Activated B cell treated with CpG ODN at 0.5 μM for 24 hours (primary cell): Measurements from ENCODE around the gene AKR7A3. TPM values are rescaled to one million over a fixed set of nuclear protein-coding genes. Genes with fewer than 3 reads are reported as not detected.

ENCODE experiments used
- ATAC-seq: fragments of 200-7000 bp; cut with Tn5 transposase; one replicate; pipeline ENCODE4 v1.10.0; 2021; ENCODE audit warnings: low read depth, mild to moderate bottlenecking, moderate library complexity
- CTCF ChIA-PET: fragments of 350-600 bp; sonication (Branson Sonifier 250); formaldehyde crosslinking; loops from one replicate; lab custom pipeline; 2021; ENCODE audit warnings: antibody characterized with exemption; lab: Charles Lee
- POLR2A ChIA-PET: fragments of 350-600 bp; sonication (Branson Sonifier 250); formaldehyde crosslinking; loops from one replicate; lab custom pipeline; 2021; ENCODE audit warnings: antibody characterized with exemption; lab: Charles Lee
- DNase-seq: peaks from one replicate; pipeline ENCODE4 v3.0.0; 2022
- H3K27ac Mint-ChIP-seq: one replicate; pipeline ENCODE4 v1.8.0; 2020; ENCODE audit warnings: mixed read lengths
- H3K27me3 Mint-ChIP-seq: one replicate; pipeline ENCODE4 v1.8.0; 2021; ENCODE audit warnings: mixed read lengths
- H3K36me3 Mint-ChIP-seq: one replicate; pipeline ENCODE4 v1.8.0; 2021; ENCODE audit warnings: low read depth, mixed read lengths
- H3K4me1 Mint-ChIP-seq: one replicate; pipeline ENCODE4 v1.8.0; 2021; ENCODE audit warnings: mixed read lengths
- H3K4me3 Mint-ChIP-seq: one replicate; pipeline ENCODE4 v1.8.0; 2020; ENCODE audit warnings: mild to moderate bottlenecking, mixed read lengths
- H3K9me3 Mint-ChIP-seq: one replicate; pipeline ENCODE4 v1.8.0; 2020; ENCODE audit warnings: mixed read lengths
- CTCF ChIP-seq: fragments of 200-600 bp; IDR thresholded peaks from one replicate; pipeline ENCODE4 v1.8.0; 2022; ENCODE audit warnings: antibody characterized with exemption, mild to moderate bottlenecking
- intact Hi-C: fragments of 100-400 bp; cut with micrococcal nuclease; formaldehyde crosslinking; loops from one replicate; pipeline ENCODE4 v1.15.1; 2024
- total RNA-seq: library from RNA; stranded (reverse); gene quantifications from 2 replicates; pipeline ENCODE4 v1.2.3, GENCODE V29; 2022

The AKR7A3 gene
- total RNA-seq, 1 donor from 2014 or later: 0.80 TPM

- ChIA-PET POLR2A (no interaction called here), CTCF (no interaction called here)
- no peak overlapping the region for H3K27ac Mint-ChIP-seq
- no peak for ATAC-seq
- DNase-seq: no peak
- intact Hi-C loops: no loop called here
- TF ChIP-seq CTCF: no peak
- H3K36me3 Mint-ChIP-seq: no peaks in the 10 kb centered on the region
- H3K4me3 Mint-ChIP-seq: no peak overlapping the region
- peaks cover 3% of the 10 kb centered on the region for H3K9me3 Mint-ChIP-seq
- H3K4me1 Mint-ChIP-seq: no peaks in the 10 kb centered on the region
- peaks cover 10% of the 10 kb centered on the region for H3K27me3 Mint-ChIP-seq
Observed at GRCh38 chr1:19268445-19268844, 20.1 kb downstream of the AKR7A3 start.

- Mint-ChIP-seq H3K36me3 (peaks cover 31% of the 10 kb centered on the region), H3K4me3 (no peak overlapping the region), H3K9me3 (peaks cover 3% of the 10 kb centered on the region), H3K27me3 (no peaks in the 10 kb centered on the region), H3K27ac (no peak overlapping the region), H3K4me1 (no peaks in the 10 kb centered on the region)
- no peak for DNase-seq
- no peak for TF ChIP-seq CTCF
- ChIA-PET POLR2A (no interaction called here), CTCF (no interaction called here)
- ATAC-seq: no peak
- intact Hi-C loops: no loop called here
Observed at GRCh38 chr1:19262744-19263143, 25.8 kb downstream of the AKR7A3 start.

- no peak for DNase-seq
- Mint-ChIP-seq H3K4me3 (no peak overlapping the region), H3K27me3 (no peaks in the 10 kb centered on the region), H3K36me3 (peaks cover 38% of the 10 kb centered on the region), H3K4me1 (no peaks in the 10 kb centered on the region), H3K9me3 (peaks cover 3% of the 10 kb centered on the region), H3K27ac (no peak overlapping the region)
- CTCF ChIA-PET: no interaction called here
- no peak for ATAC-seq
- TF ChIP-seq CTCF: no peak
- intact Hi-C loops: no loop called here
- POLR2A ChIA-PET: no interaction called here
Observed at GRCh38 chr1:19262047-19262446, 26.5 kb downstream of the AKR7A3 start.

GRCh38 chr1:19260211-19261138, 28.1 kb downstream of the AKR7A3 start:
- DNase-seq (no peak), ATAC-seq (no peak)
- Mint-ChIP-seq H3K4me3 (no peak overlapping the region), H3K4me1 (no peaks in the 10 kb centered on the region), H3K36me3 (peaks cover 52% of the 10 kb centered on the region), H3K27me3 (no peaks in the 10 kb centered on the region), H3K27ac (no peak overlapping the region), H3K9me3 (no peaks in the 10 kb centered on the region)
- TF ChIP-seq CTCF: no peak
- ChIA-PET POLR2A (no interaction called here), CTCF (no interaction called here)
- intact Hi-C loops: no loop called here

GRCh38 chr1:19258353-19258752, 30.2 kb downstream of the AKR7A3 start:
- TF ChIP-seq CTCF: no peak
- Mint-ChIP-seq H3K4me3 (no peak overlapping the region), H3K4me1 (peaks cover 5% of the 10 kb centered on the region), H3K27me3 (no peaks in the 10 kb centered on the region), H3K36me3 (peaks cover 62% of the 10 kb centered on the region), H3K27ac (no peak overlapping the region), H3K9me3 (no peaks in the 10 kb centered on the region)
- DNase-seq (no peak), ATAC-seq (no peak)
- intact Hi-C loops: no loop called here
- POLR2A ChIA-PET: no interaction called here
- CTCF ChIA-PET: interaction anchor here (0.5 kb wide), 1 partner anchor 326 kb away, joined by 4 read pairs; no protein-coding TSS in a partner anchor
